Activated CD4-positive, alpha-beta T cell treated with anti-CD3 and anti-CD28 coated beads, Interleukin-2, amount 50 U/mL, for 4 hours (primary cell): Measurements from ENCODE around the gene SLC5A8.

Experiments used
- DNase-seq, 2 experiments: peaks; one replicate each; pipeline ENCODE4 v3.0.0-alpha.2; 2020

Gene SLC5A8

GRCh38 chr12:101209319-101210302 is at the start of gene SLC5A8:
SLC5A8 (minus strand) TSS chr12:101210238; CDS start chr12:101209848, 390 bp downstream.
- DNase-seq = no peak

- no peak for DNase-seq
Observed at GRCh38 chr12:101257357-101257756, 47.3 kb upstream of the SLC5A8 start.

GRCh38 chr12:101256266-101256665 is 46.2 kb upstream of the SLC5A8 start:
- DNase-seq = no peak

- DNase-seq = no peak
Observed at GRCh38 chr12:101243616-101244015, 33.6 kb upstream of the SLC5A8 start.

GRCh38 chr12:101243074-101243473 is 33.0 kb upstream of the SLC5A8 start:
- no peak for DNase-seq

GRCh38 chr12:101238800-101239329 is 28.8 kb upstream of the SLC5A8 start:
- DNase-seq = no peak

GRCh38 chr12:101238306-101238705 is 28.3 kb upstream of the SLC5A8 start:
- DNase-seq = no peak

- DNase-seq = no peak
Observed at GRCh38 chr12:101235686-101236085, 25.6 kb upstream of the SLC5A8 start.

GRCh38 chr12:101231636-101232035 is 21.6 kb upstream of the SLC5A8 start:
- DNase-seq = no peak

GRCh38 chr12:101230547-101230946 is 20.5 kb upstream of the SLC5A8 start:
- no peak for DNase-seq

- DNase-seq = no peak
Observed at GRCh38 chr12:101229841-101230241, 19.8 kb upstream of the SLC5A8 start.

- DNase-seq = no peak
Observed at GRCh38 chr12:101221301-101221700, 11.3 kb upstream of the SLC5A8 start.

- no peak for DNase-seq
Observed at GRCh38 chr12:101216810-101217209, 6.8 kb upstream of the SLC5A8 start.

GRCh38 chr12:101207086-101207780 is 2.8 kb downstream of the SLC5A8 start:
- DNase-seq = no peak

- DNase-seq = no peak
Observed at GRCh38 chr12:101204602-101205304, 5.3 kb downstream of the SLC5A8 start.

GRCh38 chr12:101200824-101201223 is 9.2 kb downstream of the SLC5A8 start:
- no peak for DNase-seq

GRCh38 chr12:101200145-101200544 is 9.9 kb downstream of the SLC5A8 start:
- no peak for DNase-seq

- DNase-seq = no peak
Observed at GRCh38 chr12:101186291-101186690, 23.7 kb downstream of the SLC5A8 start.

GRCh38 chr12:101181776-101182175 is 28.3 kb downstream of the SLC5A8 start:
- DNase-seq = no peak

- DNase-seq = no peak
Observed at GRCh38 chr12:101174541-101174940, 35.5 kb downstream of the SLC5A8 start.

GRCh38 chr12:101173197-101173749 is 36.8 kb downstream of the SLC5A8 start:
- DNase-seq = no peak

- DNase-seq = no peak
Observed at GRCh38 chr12:101172316-101172715, 37.7 kb downstream of the SLC5A8 start.

- DNase-seq = no peak
Observed at GRCh38 chr12:101168001-101168400, 42.0 kb downstream of the SLC5A8 start.
